Endothelial cell of umbilical vein (primary cell): Measurements from ENCODE around the gene MAPKAP1. TPM values are rescaled to one million over a fixed set of nuclear protein-coding genes. Genes with fewer than 3 reads are reported as not detected.

Source experiments
- BruUV-seq: library from RNA; stranded (reverse); fragments of 400-500 nt; replicated peaks from 2 replicates; lab custom pipeline; 2021; lab: Mats Ljungman, UMichigan
- CTCF ChIA-PET: fragments of 300-600, 350-600 bp; sonication (Branson Sonifier 250); formaldehyde crosslinking; loops from one replicate; lab custom pipeline; 2021; ENCODE audit warnings: antibody characterized with exemption, inconsistent platforms; lab: Charles Lee
- POLR2A ChIA-PET: fragments of 300-600, 350-600 bp; sonication (Branson Sonifier 250); formaldehyde crosslinking; loops from one replicate; lab custom pipeline; 2021; ENCODE audit warnings: antibody characterized with exemption, inconsistent platforms; lab: Charles Lee
- DNase-seq: peaks from one replicate; pipeline ENCODE4 v3.0.0-alpha.2; 2011; ENCODE audit warnings: low read depth, low spot score
- FAIRE-seq: peaks from 2 replicates; lab custom pipeline; 2011; peaks lifted over from hg19 to GRCh38; lab: Jason Lieb, UNC
- H2AFZ ChIP-seq: 2 replicates; pipeline ENCODE4 v1.6.0; 2012; ENCODE audit warnings: low read depth, low read length, control low read depth, inconsistent platforms
- H3K27ac ChIP-seq: 2 replicates; pipeline ENCODE4 v1.5.1; 2011; ENCODE audit warnings: low read depth, mild to moderate bottlenecking, control low read depth, low read length, moderate library complexity; ENCODE audit not compliant: insufficient read depth
- H3K27me3 ChIP-seq, 2 experiments: 2 replicates each; pipeline versions ENCODE4 v1.6.0 to v1.6.1; 2011; ENCODE audit warnings: low read length in 2 of 2, mixed read lengths in 1 of 2; ENCODE audit not compliant: control insufficient read depth in 2 of 2, insufficient read depth in 2 of 2
- H3K36me3 ChIP-seq, 2 experiments: 2 replicates in 1 of 2; 3 replicates in 1 of 2; pipeline ENCODE4 v1.5.1; 2011; ENCODE audit warnings: low read length in 2 of 2, mild to moderate bottlenecking in 1 of 2, moderate library complexity in 1 of 2; ENCODE audit not compliant: control insufficient read depth in 2 of 2, insufficient read depth in 2 of 2; ENCODE audit errors: extremely low read depth in 1 of 2
- H3K4me1 ChIP-seq: 3 replicates; pipeline ENCODE4 v1.5.1; 2011; ENCODE audit warnings: mild to moderate bottlenecking, low read length; ENCODE audit not compliant: control insufficient read depth, insufficient read depth; ENCODE audit errors: extremely low read depth
- H3K4me2 ChIP-seq: 2 replicates; pipeline ENCODE4 v1.6.1; 2011; ENCODE audit warnings: low read length, control low read depth, mixed read lengths; ENCODE audit not compliant: insufficient read depth
- H3K4me3 ChIP-seq, 3 experiments: fragments of 200-600 bp in 1 of 3; sonication (generic), shearing (Covaris generic) in 1 of 3; replicated peaks in 1 of 3; 2 replicates each; pipeline ENCODE4 v1.5.1; 2011 to 2016; ENCODE audit warnings: control low read depth in 3 of 3, low read length in 3 of 3, mild to moderate bottlenecking in 2 of 3, inconsistent platforms in 1 of 3, low read depth in 1 of 3, moderate library complexity in 1 of 3; ENCODE audit not compliant: insufficient read depth in 1 of 3
- H3K79me2 ChIP-seq: 2 replicates; pipeline ENCODE4 v1.6.0; 2012; ENCODE audit warnings: low read length, inconsistent platforms; ENCODE audit not compliant: control insufficient read depth, insufficient read depth
- H3K9ac ChIP-seq: replicated peaks from 2 replicates; pipeline ENCODE3; 2011; ENCODE audit warnings: low read length, control low read depth; ENCODE audit not compliant: insufficient read depth; ENCODE audit errors: extremely low read depth
- H3K9me1 ChIP-seq: replicated peaks from 3 replicates; pipeline ENCODE4 v1.6.0; 2011; ENCODE audit warnings: mild to moderate bottlenecking, low read length; ENCODE audit not compliant: control insufficient read depth, insufficient read depth; ENCODE audit errors: extremely low read depth
- H3K9me3 ChIP-seq: replicated peaks from 2 replicates; pipeline ENCODE4 v1.5.1; 2012; ENCODE audit warnings: low read length, inconsistent platforms; ENCODE audit not compliant: control insufficient read depth, insufficient read depth
- H4K20me1 ChIP-seq: replicated peaks from 2 replicates; pipeline ENCODE3; 2011; ENCODE audit warnings: mild to moderate bottlenecking, low read length; ENCODE audit not compliant: control insufficient read depth, insufficient read depth; ENCODE audit errors: extremely low read depth
- EZH2 ChIP-seq: IDR thresholded peaks from 2 replicates; pipeline ENCODE4 v1.6.1; 2012; ENCODE audit warnings: borderline replicate concordance, low read depth, mild to moderate bottlenecking, moderate library complexity, low read length, inconsistent platforms; ENCODE audit not compliant: severe bottlenecking
- FOS ChIP-seq: IDR thresholded peaks from 2 replicates; pipeline ENCODE4 v1.6.1; 2011; ENCODE audit warnings: mild to moderate bottlenecking, low read length, moderate library complexity, borderline replicate concordance; ENCODE audit not compliant: insufficient read depth
- GATA2 ChIP-seq: IDR thresholded peaks from 2 replicates; pipeline ENCODE4 v1.7.0; 2011; ENCODE audit warnings: low read depth, mild to moderate bottlenecking, moderate library complexity, mixed read lengths, low read length; ENCODE audit not compliant: insufficient read length, insufficient read depth
- JUN ChIP-seq: IDR thresholded peaks from 2 replicates; pipeline ENCODE4 v1.6.1; 2011; ENCODE audit warnings: borderline replicate concordance, low read depth; ENCODE audit not compliant: insufficient read length, insufficient read depth
- MYC ChIP-seq: IDR thresholded peaks from one replicate; pipeline ENCODE4 v1.6.1; 2011; ENCODE audit warnings: mild to moderate bottlenecking, low read depth, low read length
- POLR2A ChIP-seq: IDR thresholded peaks from 2 replicates; pipeline ENCODE4 v1.6.1; 2012; ENCODE audit warnings: low read depth, mild to moderate bottlenecking, control low read depth, low read length
- POLR2AphosphoS5 ChIP-seq: IDR thresholded peaks from 2 replicates; pipeline ENCODE4 v1.6.1; 2012; ENCODE audit warnings: low read depth, mild to moderate bottlenecking, control low read depth, low read length, moderate library complexity; ENCODE audit not compliant: insufficient read depth
- dilution Hi-C: fragments of 300-500 bp; cut with MboI; formaldehyde crosslinking; loops from one replicate; pipeline ENCODE4 v1.15.0; 2019; ENCODE audit warnings: low sequenced_read_pairs; ENCODE audit not compliant: extremely low pct_ligation_motif_present
- intact Hi-C: fragments of 100-400 bp; cut with micrococcal nuclease; formaldehyde crosslinking; loops from one replicate; pipeline ENCODE4 v1.10.0; 2022
- polyA plus RNA-seq, 4 experiments: library from polyadenylated mRNA; depleted of rRNA in 3 of 4; stranded (reverse) in 3 of 4; unstranded in 1 of 4; fragments of >200 nt; gene quantifications; 2 replicates each; pipeline versions ENCODE4 v1.2.1 to v1.2.3, GENCODE V29; 2011 to 2012; ENCODE audit warnings: missing spikeins in 1 of 4
- total RNA-seq: library from RNA; stranded (reverse); gene quantifications from 2 replicates; pipeline ENCODE4 v1.2.3, GENCODE V29; 2021
- TF ChIP-seq, protein P1 (sequence below): IDR thresholded peaks from 2 replicates; pipeline ENCODE4 v1.6.1; 2011; ENCODE audit not compliant: insufficient read depth, insufficient read length
- TF ChIP-seq, protein P2 (sequence below), 2 donors: IDR thresholded peaks; 1 replicate in 1 of 2; 2 replicates in 1 of 2; pipeline ENCODE4 v1.5.1; 2011; ENCODE audit warnings: low read length in 2 of 2, mild to moderate bottlenecking in 2 of 2, moderate library complexity in 2 of 2, control low read depth in 1 of 2, inconsistent platforms in 1 of 2, low read depth in 1 of 2; ENCODE audit not compliant: insufficient read depth in 1 of 2; ENCODE audit errors: extremely low read depth in 1 of 2

MAPKAP1 gene
- total and polyA plus RNA-seq, 2 donors (not counting 3 experiments of a cell fraction or from before 2014, with no cell fraction given), result 61.9 to 99.1 TPM

DNA sequence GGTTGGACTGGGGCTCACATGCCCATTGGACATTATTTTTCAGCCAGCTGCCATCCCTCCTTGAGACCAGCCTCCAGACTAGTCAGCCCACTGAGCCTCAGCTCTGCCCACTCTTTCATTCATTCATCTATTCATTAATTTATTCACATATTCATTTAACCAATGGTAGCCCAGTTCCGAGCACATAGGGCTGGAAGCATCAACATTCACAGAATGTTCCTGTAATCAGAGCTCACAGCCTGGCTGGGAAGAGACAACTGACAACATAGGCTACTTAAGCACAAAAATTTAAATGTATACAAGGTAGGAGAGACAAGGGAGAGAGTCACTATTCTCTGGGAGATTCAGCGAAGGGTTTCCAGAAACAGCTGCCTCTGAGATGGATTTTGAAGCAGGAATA is 23.2 kb upstream of the MAPKAP1 start:
- H3K9ac ChIP-seq, result no peak overlapping the region
- FAIRE-seq (no peak), DNase-seq (no peak)
- no peaks in the 10 kb centered on the region for H3K79me2 ChIP-seq
- H3K36me3 ChIP-seq, result no peaks in the 10 kb centered on the region
- H3K9me1 ChIP-seq, result no peaks in the 10 kb centered on the region
- no peak overlapping the region for H3K4me3 ChIP-seq
- ChIA-PET CTCF (interaction anchor here (1.3 kb wide), 1 partner anchor 172 kb away, joined by 4 read pairs; no protein-coding TSS in a partner anchor), POLR2A (no interaction called here)
- no peaks in the 10 kb centered on the region for H3K4me1 ChIP-seq
- no peak overlapping the region for H2AFZ ChIP-seq
- dilution Hi-C loops, result no loop called here
- BruUV-seq, result no TSS peak
- H3K9me3 ChIP-seq, result no peaks in the 10 kb centered on the region
- no peaks in the 10 kb centered on the region for H4K20me1 ChIP-seq
- intact Hi-C loops, result no loop called here
- no peak overlapping the region for H3K4me2 ChIP-seq
- no peak overlapping the region for H3K27ac ChIP-seq
- peaks cover 7 to 14% of the 10 kb centered on the region in 2 experiments for H3K27me3 ChIP-seq
- no peak for TF ChIP-seq MYC
- no peak for TF ChIP-seq JUN
- TF ChIP-seq GATA2, result no peak
- no peak for TF ChIP-seq POLR2A
- no peak for TF ChIP-seq EZH2
- TF ChIP-seq, protein P1, sequence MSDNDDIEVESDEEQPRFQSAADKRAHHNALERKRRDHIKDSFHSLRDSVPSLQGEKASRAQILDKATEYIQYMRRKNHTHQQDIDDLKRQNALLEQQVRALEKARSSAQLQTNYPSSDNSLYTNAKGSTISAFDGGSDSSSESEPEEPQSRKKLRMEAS, result no peak
- no peak for TF ChIP-seq FOS
- TF ChIP-seq POLR2AphosphoS5, result no peak
- TF ChIP-seq, protein P2, sequence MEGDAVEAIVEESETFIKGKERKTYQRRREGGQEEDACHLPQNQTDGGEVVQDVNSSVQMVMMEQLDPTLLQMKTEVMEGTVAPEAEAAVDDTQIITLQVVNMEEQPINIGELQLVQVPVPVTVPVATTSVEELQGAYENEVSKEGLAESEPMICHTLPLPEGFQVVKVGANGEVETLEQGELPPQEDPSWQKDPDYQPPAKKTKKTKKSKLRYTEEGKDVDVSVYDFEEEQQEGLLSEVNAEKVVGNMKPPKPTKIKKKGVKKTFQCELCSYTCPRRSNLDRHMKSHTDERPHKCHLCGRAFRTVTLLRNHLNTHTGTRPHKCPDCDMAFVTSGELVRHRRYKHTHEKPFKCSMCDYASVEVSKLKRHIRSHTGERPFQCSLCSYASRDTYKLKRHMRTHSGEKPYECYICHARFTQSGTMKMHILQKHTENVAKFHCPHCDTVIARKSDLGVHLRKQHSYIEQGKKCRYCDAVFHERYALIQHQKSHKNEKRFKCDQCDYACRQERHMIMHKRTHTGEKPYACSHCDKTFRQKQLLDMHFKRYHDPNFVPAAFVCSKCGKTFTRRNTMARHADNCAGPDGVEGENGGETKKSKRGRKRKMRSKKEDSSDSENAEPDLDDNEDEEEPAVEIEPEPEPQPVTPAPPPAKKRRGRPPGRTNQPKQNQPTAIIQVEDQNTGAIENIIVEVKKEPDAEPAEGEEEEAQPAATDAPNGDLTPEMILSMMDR (IDR thresholded peaks at IDR 0.05; ENCODE audit: extremely low read depth in 1 of 2, insufficient read depth in 1 of 2, low read depth in 1 of 2, low read length in 2 of 2), result no peak
